Measurements from ENCODE around the gene UTF1.
"Not testable (repeated sequence)": the region's sequence is repeated elsewhere in the genome, so short reads cannot be mapped to it uniquely, and the experiment has no call there.

Gene UTF1

DNA sequence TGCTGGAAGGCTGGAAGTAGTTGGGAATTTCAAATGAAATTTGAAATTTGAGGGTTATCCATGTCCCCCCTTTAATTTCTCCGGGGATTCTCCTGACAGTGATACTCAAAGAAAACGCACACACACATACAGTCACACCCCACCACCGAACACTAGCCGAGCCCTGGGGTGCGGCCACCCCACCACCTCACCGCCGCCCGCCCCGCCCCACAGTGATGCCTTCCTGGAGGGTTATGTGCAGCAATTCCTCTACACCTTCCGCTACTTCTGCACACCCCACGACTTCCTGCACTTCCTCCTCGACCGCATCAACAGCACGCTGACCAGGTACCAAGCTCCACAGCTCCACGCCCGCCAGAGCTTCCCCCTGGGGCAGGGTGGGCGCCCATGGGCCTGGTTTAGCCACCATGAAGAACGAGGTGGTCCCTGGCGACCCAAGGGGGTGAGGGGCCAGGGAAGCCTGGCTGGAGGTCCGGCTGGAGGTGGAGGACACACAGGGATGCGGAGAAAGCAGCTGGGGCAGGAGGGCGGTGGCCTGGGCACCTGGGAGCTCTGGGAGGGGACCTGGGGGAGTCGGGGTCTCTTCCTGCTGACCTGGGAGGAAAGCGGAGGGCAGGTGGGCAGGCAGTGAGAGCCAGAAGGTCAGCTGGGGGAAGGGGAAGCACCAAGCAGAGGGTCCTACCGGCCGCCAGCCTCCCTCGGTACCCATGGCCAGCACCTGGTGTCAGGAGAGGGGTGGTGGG, 19.4 kb upstream of the UTF1 start:
- no peak for DNase-seq

DNA sequence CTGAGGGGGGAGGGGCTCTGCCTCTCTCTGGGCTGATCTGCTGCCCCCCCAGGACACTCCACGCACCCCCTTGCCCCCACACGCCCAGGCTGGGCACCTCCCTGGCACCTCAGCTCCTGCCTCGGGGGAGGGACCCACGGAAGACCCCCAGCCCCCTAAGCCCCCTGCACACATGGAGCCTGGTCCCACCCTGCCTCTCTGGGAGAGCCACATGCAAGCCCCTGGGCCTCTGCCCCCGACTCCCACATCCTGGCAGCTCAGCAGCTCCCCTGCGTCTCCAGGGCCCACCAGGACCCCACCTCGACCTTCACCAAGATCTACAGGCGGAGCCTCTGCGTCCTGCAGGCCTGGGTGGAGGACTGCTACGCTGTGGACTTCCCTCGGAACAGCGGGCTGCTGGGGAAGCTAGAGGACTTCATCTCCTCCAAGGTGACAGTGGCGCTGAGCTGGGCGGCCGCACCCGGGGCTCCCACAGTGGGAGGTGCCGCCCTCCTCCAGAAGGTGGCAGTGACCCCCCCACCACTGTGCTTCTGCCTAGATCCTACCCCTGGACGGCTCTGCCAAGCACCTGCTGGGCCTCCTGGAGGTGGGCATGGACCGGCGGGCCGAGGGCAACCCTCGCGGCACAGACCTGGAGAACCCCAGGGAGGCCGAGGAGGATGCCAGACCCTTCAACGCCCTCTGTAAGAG, 18.7 kb upstream of the UTF1 start:
- no peak for DNase-seq

DNA sequence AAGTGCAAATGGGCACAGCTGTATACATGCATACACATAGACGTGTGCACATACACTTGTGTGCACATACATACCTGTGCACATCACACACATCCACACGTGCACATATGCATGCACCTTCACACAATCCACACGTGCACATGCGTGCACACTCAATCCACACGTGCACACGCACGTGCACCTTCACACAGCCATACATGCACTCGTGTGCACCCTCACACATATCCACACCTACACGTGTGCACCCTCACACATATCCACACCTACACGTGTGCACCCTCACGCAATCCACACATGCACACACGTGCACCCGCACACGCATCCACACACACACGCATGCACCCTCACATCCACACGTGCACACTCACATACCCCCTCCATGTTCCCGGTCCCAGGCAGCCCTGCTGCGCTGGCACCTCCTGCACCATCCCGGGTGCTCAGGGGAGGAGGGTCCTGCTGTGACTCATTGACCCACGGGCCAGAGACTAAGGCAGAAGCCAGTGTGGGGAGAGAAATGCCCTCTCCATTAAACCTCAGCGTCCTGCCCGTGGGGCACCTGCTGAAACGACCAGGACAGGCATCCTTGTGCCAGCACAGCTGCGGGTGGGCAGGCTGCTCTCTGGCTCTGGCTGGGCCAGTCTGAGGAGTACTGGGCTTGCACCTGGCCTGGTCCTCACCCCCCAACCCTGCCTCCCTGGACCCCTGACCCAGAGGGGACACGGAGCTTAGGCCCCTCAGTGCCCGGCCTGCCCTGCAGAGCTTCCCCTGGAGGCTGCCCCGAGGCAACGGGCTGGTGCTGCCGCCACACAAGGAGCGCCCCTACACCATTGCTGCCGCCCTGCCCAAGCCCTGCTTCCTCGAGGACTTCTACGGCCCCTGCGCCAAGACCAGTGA, 17.8 kb upstream of the UTF1 start:
- DNase-seq = no peak

DNA sequence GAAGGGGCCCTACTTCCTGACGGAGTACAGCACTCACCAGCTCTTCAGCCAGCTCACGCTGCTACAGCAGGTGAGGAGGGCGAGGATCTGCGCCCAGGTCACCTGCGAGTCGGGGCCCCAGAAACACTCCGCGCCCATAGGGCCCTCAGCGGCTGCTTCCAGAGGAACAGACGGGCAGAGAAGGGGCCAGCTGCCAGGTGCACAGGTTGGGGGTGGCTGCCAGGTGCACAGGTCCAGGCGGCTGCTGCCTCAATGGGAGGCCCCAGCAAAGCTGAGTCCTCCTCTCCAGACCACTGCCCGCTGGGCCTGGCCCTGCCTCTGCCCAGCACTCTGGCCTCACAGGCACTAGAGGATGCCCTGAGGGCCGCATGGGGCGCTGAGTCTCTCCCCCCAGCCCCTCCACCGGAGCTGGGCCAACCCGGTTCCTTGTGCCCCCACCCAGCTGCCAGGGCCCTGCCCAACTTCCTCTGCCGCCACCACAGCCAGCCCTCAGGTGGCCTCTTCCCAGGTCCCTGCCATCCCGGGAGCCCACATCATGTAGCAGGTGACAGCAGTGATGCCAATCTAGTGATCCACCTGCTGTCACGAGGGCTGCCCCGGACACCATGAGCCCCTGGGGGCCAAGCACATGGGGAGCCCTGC, 17.0 kb upstream of the UTF1 start:
- no peak for DNase-seq

DNA sequence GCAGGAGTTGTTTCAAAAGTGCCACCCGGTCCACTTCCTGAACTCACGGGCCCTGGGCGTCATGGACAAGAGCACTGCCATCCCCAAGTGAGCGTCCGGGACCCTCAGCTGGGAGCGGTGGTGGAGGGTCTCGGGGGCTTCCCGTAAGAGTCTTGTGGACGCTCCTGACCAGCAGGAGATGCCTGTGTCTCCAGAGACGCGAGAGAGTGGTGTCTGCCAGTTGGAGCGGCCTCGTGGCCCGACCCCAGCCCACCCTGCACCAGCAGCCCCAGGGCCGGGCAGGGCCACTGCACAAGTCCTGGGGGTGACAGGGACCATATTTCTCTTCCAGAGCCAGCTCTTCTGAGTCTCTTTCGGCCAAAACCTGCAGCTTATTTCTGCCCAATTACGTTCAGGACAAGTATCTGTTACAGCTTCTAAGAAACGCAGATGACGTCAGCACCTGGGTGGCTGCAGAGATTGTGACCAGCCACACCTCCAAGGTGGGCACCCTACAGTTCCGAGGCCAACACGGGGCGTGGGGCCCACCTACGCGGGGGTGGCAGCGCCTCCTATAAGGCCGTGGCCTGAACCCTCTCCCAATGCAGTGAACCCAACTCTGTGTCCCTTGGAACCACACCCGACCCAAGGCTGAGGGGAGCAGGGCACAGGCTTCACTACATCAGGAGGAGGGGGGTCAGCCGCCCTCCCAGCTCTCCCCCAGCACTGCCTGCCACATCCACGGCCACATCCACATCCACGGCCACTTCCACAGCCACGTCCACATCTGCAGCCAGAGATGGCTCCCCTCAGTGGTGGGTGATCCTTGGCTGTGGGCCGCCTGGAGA, 16.2 kb upstream of the UTF1 start:
- no peak for DNase-seq

DNA sequence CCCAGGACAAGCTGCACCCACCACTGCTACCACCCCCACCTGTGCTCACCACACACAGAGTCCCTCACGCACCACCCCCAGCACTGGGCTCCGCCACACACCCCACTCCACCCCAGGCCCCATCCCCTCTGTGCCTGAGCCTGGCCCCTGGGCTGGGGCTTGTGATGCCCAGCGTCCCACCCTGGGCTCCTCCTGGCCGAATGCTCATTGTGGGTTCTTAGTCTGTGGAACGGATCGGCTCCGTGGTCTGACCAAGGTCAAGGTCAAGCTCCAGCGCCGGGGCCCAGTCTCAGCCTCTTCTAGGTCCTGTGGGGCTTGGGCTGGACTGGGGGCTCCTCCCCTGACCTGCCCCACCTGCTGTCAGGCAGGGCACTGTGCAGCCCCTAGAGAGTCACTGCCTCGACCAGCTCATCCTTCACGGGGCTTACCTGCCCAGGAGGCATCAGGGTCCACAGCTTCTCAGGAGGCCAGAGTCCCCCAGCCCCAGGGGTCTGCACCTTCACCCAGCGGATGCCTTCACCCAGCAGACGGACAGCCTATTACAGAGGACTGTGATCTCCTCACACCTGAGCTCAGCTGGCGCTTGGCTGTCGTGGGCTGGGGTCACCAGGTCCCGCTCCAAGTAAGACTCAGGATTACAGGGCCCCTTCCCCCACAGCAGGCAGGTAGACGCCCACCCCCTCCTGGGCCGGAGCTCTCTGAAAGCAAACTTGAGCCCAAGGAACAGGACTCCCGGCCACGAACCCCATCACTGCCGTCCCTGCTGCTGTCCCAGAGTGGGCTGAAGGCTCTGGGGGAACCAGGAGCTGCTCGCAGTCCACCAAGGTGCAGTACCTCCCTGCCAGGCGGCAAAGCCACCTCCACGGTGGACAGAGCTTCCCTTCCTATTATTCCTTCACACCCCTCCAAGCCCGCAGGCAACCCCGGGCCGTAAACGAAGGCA, 15.3 kb upstream of the UTF1 start:
- DNase-seq = no peak

DNA sequence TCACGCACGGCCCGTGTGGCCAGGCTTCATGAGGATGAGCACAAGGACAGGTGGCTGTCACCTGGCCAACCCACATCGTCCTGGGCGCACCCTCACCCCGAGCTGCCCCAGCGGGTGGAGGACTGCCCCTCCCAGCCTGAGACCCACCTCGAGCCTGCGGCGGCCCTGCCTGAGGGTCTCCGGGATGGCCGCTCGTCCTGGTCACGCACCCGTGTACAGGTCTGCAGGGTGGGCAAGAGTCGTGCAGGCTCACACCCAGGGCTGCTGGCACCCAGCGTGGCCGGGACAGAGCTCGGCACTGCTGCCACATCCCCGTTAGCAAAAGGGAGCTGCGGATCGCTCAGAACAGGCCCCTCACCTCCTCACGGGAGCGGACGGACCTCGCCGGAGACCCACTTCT, 14.4 kb upstream of the UTF1 start:
- DNase-seq = no peak

DNA sequence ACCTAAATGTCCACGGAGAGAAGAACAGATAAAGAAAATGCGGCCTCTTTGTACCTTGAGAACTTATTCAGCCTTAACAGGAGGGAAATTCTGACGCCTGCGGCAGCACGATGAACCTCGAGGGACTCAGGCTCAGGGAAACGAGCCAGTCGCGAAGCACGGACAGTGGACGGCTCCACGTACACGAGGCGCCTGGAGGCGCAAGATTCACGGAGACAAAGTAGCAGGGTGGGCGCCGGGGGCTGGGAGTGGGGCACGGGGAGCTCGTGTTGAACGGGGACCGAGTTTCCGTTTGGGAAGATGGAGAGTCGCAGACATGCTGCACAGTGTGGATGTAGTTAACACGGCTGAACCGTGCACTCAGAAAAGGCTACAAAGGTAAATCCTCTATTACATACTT, 13.2 kb upstream of the UTF1 start:
- DNase-seq = no peak

DNA sequence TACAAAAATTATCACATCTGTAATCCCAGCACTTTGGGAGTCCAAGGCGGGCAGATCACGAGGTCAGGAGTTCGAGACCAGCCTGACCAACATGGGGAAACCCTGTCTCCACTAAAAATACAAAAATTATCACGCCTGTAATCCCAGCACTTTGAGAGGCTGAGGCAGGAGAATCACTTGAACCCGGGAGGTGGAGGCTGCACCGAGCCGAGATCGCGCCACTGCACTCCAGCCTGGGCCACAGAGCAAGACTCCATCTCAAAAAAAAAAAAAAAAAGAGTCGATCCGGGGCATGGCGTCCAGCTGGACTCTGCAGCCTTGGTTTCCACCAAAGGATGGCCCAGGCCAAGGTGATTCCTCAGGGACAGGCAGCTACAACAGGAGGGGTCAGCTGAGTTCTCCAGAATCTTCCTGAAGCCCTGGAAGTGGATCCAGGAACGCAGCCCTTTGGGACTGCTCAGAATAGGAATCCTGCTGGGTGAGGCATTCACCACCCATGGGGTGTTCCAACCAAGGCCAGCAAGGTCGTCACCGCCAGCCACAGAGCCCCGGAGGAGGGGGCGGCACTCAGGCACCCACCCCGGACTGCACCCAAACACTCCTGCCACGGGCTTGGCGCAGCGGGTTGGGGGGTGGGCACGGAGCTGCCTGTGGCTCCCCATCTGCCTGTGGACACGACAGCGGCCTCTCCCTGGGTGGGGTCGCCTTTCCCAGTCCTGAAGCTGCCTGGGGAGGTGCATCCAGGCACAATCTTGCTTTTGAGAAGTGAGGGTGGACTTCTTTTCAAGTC, 12.0 kb upstream of the UTF1 start:
- no peak for DNase-seq

DNA sequence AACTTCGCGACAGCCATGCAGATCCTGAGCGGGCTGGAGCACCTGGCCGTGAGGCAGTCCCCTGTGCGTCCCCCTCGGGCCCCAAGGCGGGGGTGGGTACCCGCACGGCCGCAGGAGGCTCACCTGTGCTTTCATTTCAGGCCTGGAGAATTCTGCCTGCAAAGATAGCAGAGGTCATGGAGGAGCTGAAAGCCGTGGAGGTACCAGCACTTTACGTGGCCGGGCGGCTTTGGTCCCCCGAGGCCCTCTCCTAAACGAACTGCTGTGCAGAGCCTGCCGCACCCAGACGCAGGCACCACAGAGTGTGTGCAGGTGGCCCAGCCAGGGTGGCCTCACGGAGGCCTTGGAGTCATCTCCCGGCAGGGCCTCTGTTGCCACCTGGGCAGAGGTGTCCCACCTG, 11.1 kb upstream of the UTF1 start:
- DNase-seq = no peak

DNA sequence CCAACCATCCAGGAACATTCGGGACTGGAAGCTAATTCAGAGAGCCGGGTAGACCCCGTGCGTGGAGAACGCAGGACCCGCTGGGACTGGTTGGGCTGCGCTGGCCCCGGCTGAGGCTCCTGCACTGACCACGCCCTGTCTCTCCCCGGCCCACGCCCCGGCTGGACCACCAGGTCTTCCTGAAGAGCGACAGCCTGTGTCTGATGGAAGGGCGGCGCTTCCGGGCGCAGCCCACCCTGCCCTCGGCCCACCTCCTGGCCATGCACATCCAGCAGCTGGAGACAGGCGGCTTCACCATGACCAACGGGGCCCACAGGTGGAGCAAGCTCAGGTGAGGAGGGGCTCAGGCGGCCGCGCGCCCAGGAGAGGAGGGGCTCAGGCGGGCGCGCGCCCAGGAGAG, 10.2 kb upstream of the UTF1 start:
- no peak for DNase-seq

DNA sequence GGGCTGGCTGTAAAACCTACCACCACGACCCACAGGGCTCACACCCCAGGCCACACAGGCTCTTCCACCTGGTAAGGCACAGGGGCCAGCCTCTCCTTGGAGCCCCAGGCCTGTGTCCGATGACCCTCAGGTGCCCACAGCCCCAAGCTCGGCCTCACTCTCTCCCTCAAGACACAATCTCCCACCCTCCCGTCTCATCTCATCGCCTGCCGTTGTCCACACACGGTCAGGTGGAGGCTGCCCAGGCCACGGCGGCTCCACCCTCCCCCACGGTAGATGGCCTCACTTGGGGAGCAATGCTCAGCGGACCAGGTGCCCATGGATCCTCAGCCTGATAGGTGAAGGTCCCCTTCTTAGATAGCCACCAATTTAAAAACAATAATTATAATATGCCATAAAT, 8.7 kb upstream of the UTF1 start:
- no peak for DNase-seq

DNA sequence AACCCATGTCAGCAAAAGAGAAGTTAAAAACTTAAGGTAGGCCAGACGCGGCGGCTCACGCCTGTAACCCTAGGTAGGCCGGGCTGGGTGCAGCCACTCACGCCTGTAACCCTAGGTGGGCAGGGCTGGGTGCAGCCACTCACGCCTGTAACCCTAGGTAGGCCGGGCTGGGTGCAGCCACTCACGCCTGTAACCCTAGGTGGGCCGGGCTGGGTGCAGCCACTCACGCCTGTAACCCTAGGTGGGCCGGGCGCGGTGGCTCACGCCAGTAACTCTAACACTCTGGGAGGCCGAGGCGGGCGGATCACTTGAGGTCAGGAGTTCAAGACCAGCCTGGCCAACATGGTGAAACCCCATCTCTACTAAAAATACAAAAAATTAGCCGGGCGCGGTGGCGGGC, 8.3 kb upstream of the UTF1 start:
- DNase-seq = not testable (repeated sequence)

DNA sequence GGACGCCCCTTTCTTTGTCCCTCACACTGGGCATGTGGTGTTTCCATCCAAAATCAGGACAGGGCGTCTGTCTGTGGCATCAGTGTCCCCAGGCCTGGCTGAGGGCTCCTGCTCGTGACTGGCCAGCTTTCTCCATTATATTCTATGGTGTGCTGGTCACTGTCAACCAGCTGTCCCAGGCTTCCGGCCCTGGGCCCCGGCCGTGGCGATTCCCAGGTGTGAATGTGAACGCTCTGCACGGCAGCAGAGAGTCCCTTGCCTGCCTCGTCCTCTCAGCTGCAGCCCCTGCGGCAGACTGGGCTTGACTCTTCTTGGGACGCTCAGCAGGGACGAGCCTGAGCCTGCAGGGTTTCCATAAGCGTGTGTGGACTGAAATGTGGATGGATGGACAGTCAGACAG, 5.9 kb upstream of the UTF1 start:
- no peak for DNase-seq

DNA sequence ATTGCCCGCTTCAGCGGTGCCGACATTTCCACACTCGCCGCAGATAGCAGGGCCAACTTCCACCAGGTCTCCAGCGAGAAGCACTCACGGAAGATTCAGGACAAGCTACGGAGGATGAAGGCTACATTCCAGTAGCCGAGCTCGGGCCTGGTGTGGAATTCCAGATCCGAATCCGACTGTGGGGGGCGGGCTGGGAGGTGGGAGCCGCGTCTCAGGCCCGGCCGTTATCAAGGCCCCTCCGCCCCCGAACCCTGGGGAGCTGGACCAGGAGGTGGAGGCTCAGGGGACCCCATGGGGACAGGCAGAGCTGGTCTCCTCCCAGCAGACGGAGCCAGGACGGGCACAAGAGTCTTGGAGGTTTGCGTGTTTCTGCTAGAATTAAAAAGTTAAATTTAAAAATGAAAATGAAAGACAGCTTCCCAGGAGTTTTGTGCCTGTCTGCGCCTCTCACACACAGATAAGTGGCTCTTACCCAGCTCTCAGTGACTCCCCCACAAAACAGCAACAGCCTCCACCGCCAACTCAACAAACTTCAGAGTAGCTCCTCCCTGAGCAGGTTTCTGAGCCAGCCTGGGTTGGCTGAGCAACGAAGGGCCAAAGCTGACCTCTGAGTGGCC, 5.2 kb upstream of the UTF1 start:
- DNase-seq = no peak

DNA sequence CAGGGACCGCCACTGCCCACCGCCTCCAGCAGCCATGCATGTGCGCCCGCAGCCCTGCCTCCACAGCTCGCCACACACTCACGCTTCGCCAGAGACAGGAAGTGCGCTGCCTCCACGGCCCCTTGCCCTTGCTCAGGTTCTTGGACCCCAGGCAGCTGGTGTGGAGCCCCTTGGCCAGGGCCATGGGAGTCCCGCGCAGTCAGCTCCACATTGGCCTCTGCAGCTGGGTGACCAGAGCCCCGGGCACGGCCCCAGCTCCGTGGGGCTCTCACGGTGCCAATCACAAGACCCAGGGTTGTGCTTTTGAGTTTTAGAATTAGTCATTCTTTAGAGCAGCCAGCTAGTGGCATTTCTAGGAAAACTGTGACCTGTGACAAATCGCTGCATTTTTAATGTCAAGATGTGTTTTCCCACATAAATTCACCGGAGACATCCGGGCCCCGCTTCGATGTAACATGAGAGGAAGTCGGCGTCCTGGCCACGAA, 4.3 kb upstream of the UTF1 start:
- DNase-seq = no peak

DNA sequence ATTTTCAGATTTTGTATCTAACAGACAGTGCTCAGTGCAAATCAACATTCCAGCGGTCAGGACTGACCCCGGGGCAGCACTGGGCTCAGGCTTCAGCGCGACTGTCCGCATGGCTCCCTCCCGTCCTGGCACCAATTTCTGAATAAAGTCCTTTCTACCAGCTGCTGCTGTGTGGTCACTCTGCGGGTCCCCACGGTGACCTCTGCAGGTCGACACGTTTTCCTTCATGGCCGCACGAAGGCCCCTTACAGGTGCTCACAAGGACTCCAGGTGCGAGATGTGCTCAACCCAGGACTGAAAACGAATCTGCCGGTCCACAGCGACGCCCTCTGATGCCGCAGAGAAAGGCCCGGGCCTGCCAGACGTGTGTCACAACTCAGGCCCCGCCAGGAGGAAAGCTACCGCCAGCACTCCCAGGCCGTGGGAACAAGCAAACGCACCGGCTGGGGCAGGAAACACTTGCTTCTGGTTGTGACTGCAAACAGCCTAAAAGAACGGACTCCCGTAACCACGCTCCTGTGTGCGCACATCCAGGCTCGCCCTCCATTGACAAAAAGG, 3.7 kb upstream of the UTF1 start:
- no peak for DNase-seq

DNA sequence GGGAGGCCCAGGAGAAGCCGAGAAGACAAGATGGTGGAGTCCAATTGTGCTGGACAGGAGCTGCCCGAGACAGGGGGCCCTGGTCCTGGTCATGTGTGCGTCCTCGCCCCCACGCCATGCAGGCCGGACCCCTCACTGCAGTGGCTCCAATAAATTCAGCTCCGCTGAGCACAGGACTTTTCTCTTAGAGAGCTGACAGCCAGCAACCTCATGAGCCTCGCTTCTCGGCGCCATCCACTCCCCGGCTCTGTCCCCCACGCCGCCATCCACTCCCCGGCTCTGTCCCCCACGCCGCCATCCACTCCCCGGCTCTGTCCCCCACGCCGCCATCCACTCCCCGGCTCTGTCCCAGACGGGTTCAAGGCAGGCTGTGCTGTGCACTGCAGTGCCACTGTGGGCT, 2.8 kb upstream of the UTF1 start:
- no peak for DNase-seq

DNA sequence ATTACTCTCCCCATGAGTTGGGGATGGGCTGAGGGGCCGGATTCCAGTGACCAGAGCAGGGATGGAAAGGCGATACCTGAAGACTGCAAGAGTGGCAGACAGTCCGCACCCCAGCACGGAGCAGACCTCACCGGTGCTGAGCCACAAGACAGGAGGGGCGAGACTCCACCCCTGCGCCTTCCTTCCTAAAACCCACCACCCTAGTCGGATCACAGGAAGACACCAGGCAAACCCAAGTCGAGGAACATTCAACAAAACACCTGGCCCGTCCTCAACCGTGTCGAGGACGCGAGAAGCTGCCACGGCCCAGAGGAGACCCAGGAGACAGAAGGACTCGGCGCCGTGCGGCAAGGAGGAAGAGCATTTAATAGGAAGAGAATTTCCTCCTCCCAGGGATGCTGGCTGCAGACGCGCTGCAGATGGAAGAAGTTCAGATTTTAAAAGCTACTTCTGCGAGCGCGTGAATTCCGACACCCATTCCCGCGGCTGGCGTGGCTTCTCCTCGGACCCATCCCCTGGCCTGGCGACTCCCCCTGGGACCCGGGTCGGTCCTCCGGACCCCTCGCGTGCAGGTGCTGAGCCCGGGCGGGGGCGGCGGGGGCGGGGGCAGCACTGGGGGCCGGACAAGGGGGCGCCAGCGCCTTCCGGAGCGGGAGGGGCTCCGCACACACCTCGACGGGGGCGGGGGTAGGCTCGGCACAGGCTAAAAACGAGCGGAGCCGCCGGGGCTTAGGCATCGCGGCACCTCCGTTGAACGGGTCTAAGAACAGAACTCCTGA, 563 bp upstream of the UTF1 start:
- DNase-seq = no peak

Data from DMS53 (cell line).